ENCODE results near the gene GJD3. TPM values are rescaled to one million over a fixed set of nuclear protein-coding genes. Genes with fewer than 3 reads are reported as not detected.

GJD3 gene
- polyA plus RNA-seq, 1 experiment = 0.56 TPM

GRCh38 chr17:40358323-40359038 lies 6.1 kb downstream of the GJD3 start:
- CTCF ChIA-PET = interaction anchor here (0.6 to 28.2 kb wide), 21 partner anchors 12 to 1307 kb away, joined by 3 to 762 read pairs (median 4); partner anchors contain the start of genes RARA and TOP2A
- Histone ChIP-seq H3K36me3 (ENCODE audit: control insufficient read depth, insufficient read depth, low read length) (peaks cover 21% of the 10 kb centered on the region), H3K4me3 (ENCODE audit: low read depth, low read length) (no peak overlapping the region), H3K27me3 (ENCODE audit: control insufficient read depth, insufficient read depth, low read length) (no peaks in the 10 kb centered on the region; the same call in 1 of the 2 replicates)
- no peak for DNase-seq (ENCODE audit: low read depth)
- peak; percentile 90 for TF ChIP-seq CTCF (IDR thresholded peaks at IDR 0.05; ENCODE audit: insufficient read depth, low read depth, low read length)
- POLR2A ChIA-PET = no interaction called here

GRCh38 chr17:40356990-40357881 lies 7.3 kb downstream of the GJD3 start:
- Histone ChIP-seq H3K4me3 (ENCODE audit: low read depth, low read length) (no peak overlapping the region), H3K36me3 (ENCODE audit: control insufficient read depth, insufficient read depth, low read length) (peaks cover 27% of the 10 kb centered on the region), H3K27me3 (ENCODE audit: control insufficient read depth, insufficient read depth, low read length) (no peaks in the 10 kb centered on the region; the same call in 1 of the 2 replicates)
- ChIA-PET POLR2A (no interaction called here), CTCF (interaction anchor here (0.6 to 28.2 kb wide), 17 partner anchors 9 to 1308 kb away, joined by 3 to 762 read pairs (median 5); partner anchors contain the start of gene RARA)
- no peak for DNase-seq (ENCODE audit: low read depth)
- no peak for TF ChIP-seq CTCF (IDR thresholded peaks at IDR 0.05; ENCODE audit: insufficient read depth, low read depth, low read length)

GRCh38 chr17:40355804-40356758 lies 8.5 kb downstream of the GJD3 start:
- H3K27me3 ChIP-seq (ENCODE audit: control insufficient read depth, insufficient read depth, low read length) = no peaks in the 10 kb centered on the region; the same call in 1 of the 2 replicates
- no peak overlapping the region for H3K4me3 ChIP-seq (ENCODE audit: low read depth, low read length)
- DNase-seq (ENCODE audit: low read depth) = no peak
- POLR2A ChIA-PET = no interaction called here
- CTCF ChIA-PET = interaction anchor here (0.9 to 28.2 kb wide), 12 partner anchors 9 to 203 kb away, joined by 3 to 762 read pairs (median 11); partner anchors contain the start of gene RARA
- H3K36me3 ChIP-seq (ENCODE audit: control insufficient read depth, insufficient read depth, low read length) = peaks cover 33% of the 10 kb centered on the region
- TF ChIP-seq CTCF (IDR thresholded peaks at IDR 0.05; ENCODE audit: insufficient read depth, low read depth, low read length) = no peak

- CTCF ChIA-PET = interaction anchor here (0.6 to 28.2 kb wide), 26 partner anchors 9 to 203 kb away, joined by 3 to 762 read pairs (median 5); partner anchors contain the start of genes GJD3, RARA and TOP2A
- TF ChIP-seq CTCF (IDR thresholded peaks at IDR 0.05; ENCODE audit: insufficient read depth, low read depth, low read length) = peak; percentile 94
- Histone ChIP-seq H3K36me3 (ENCODE audit: control insufficient read depth, insufficient read depth, low read length) (peaks cover 38% of the 10 kb centered on the region), H3K4me3 (ENCODE audit: low read depth, low read length) (no peak overlapping the region), H3K27me3 (ENCODE audit: control insufficient read depth, insufficient read depth, low read length) (no peaks in the 10 kb centered on the region; the same call in 1 of the 2 replicates)
- POLR2A ChIA-PET = no interaction called here
- DNase-seq (ENCODE audit: low read depth) = no peak
Observed at GRCh38 chr17:40355123-40355803, 9.3 kb downstream of the GJD3 start.
